GM12878 (cell line): ENCODE data around the gene ZNF408. TPM values are rescaled to one million over a fixed set of nuclear protein-coding genes. Genes with fewer than 3 reads are reported as not detected.

ENCODE experiments used
- ATAC-seq: fragments of 200-7000 bp; cut with Tn5 transposase; 3 replicates; pipeline ENCODE4 v1.9.1; 2020; ENCODE audit warnings: mild to moderate bottlenecking, moderate library complexity
- BruUV-seq: library from RNA; stranded (reverse); fragments of 400-500 nt; replicated peaks from 2 replicates; lab custom pipeline; 2021; lab: Mats Ljungman, UMichigan
- CTCF ChIA-PET: fragments of 300-600 bp; sonication (Branson Sonifier 250); formaldehyde crosslinking; extraction: SDS; loops from one replicate; lab custom pipeline; 2021; ENCODE audit warnings: inconsistent platforms; lab: Yijun Ruan, JAX
- POLR2A ChIA-PET: fragments of 350-600 bp; formaldehyde crosslinking; extraction: SDS; loops from one replicate; lab custom pipeline; 2021; ENCODE audit warnings: inconsistent platforms; lab: Charles Lee
- RAD21 ChIA-PET: fragments of 300-600 bp; sonication (Branson Sonifier 250); formaldehyde crosslinking; loops from one replicate; lab custom pipeline; 2023; ENCODE audit warnings: antibody characterized with exemption; ENCODE audit not compliant: unreplicated experiment; lab: Charles Lee
- SMC1A ChIA-PET: fragments of 300-600 bp; sonication (Branson Sonifier 250); formaldehyde crosslinking; loops from one replicate; lab custom pipeline; 2023; ENCODE audit not compliant: unreplicated experiment, uncharacterized antibody; lab: Charles Lee
- DNase-seq: peaks from one replicate; pipeline ENCODE4 v3.0.0-alpha.2; 2011; ENCODE audit warnings: low read depth, low spot score
- FAIRE-seq: peaks from 3 replicates; lab custom pipeline; 2011; peaks lifted over from hg19 to GRCh38; lab: Jason Lieb, UNC
- H2AFZ ChIP-seq: 2 replicates; pipeline ENCODE4 v1.6.0; 2011; ENCODE audit warnings: low read depth, low read length, control low read depth; ENCODE audit not compliant: control insufficient read depth
- H3K27ac ChIP-seq: 2 replicates; pipeline ENCODE4 v1.5.1; 2011; ENCODE audit warnings: control low read depth; ENCODE audit not compliant: control insufficient read depth, insufficient read depth
- H3K27me3 ChIP-seq, 2 experiments: replicated peaks in 1 of 2; 2 replicates each; pipeline versions ENCODE4 v1.6.0 to v1.6.1; 2011; ENCODE audit warnings: low read length in 1 of 2; ENCODE audit not compliant: control insufficient read depth in 2 of 2, insufficient read depth in 2 of 2
- H3K36me3 ChIP-seq, 2 experiments: 2 replicates each; pipeline ENCODE4 v1.5.1; 2011; ENCODE audit warnings: low read length in 1 of 2; ENCODE audit not compliant: control insufficient read depth in 2 of 2, insufficient read depth in 2 of 2
- H3K4me1 ChIP-seq: 2 replicates; pipeline ENCODE4 v1.6.1; 2011; ENCODE audit warnings: mild to moderate bottlenecking, low read length, moderate library complexity, mixed read lengths; ENCODE audit not compliant: control insufficient read depth, insufficient read depth
- H3K4me2 ChIP-seq: 2 replicates; pipeline ENCODE4 v1.6.0; 2011; ENCODE audit warnings: control low read depth; ENCODE audit not compliant: control insufficient read depth, insufficient read depth
- H3K4me3 ChIP-seq: fragments of 200-600 bp; sonication (generic); 2 replicates; pipeline ENCODE4 v1.5.1; 2016
- H3K79me2 ChIP-seq: 2 replicates; pipeline ENCODE4 v1.6.0; 2011; ENCODE audit warnings: low read length; ENCODE audit not compliant: control insufficient read depth, insufficient read depth
- H3K9ac ChIP-seq: 2 replicates; pipeline ENCODE4 v1.8.0; 2011; ENCODE audit warnings: low read length, control low read depth, mixed read lengths; ENCODE audit not compliant: control insufficient read depth, insufficient read depth
- H3K9me3 ChIP-seq: replicated peaks from 3 replicates; pipeline ENCODE4 v1.5.1; 2011; ENCODE audit warnings: mild to moderate bottlenecking, low read length; ENCODE audit not compliant: control insufficient read depth, insufficient read depth
- H4K20me1 ChIP-seq: 2 replicates; pipeline ENCODE4 v1.6.0; 2011; ENCODE audit not compliant: control insufficient read depth, insufficient read depth
- BCL11A ChIP-seq: IDR thresholded peaks from 2 replicates; pipeline ENCODE4 v1.6.1; 2011; ENCODE audit warnings: low read depth, low read length
- GATAD2B ChIP-seq: fragments of 450-650 bp; conservative IDR thresholded peaks from 2 replicates; pipeline ENCODE4 v1.6.1; 2017; ENCODE audit warnings: low read depth, mild to moderate bottlenecking, moderate library complexity
- HCFC1 ChIP-seq: fragments of 150-350 bp; IDR thresholded peaks from 2 replicates; pipeline ENCODE4 v1.6.1; 2014; ENCODE audit warnings: low read length
- MEF2A ChIP-seq: IDR thresholded peaks from 2 replicates; pipeline ENCODE4 v1.6.1; 2011; ENCODE audit warnings: low read depth, mild to moderate bottlenecking, low read length, moderate library complexity; ENCODE audit not compliant: insufficient read depth
- NRF1 ChIP-seq: conservative IDR thresholded peaks from 2 replicates; pipeline ENCODE4 v1.6.1; 2011; ENCODE audit warnings: mild to moderate bottlenecking, low read depth, low read length, improper control_type of control experiment
- RAD51 ChIP-seq: fragments of 450-650 bp; IDR thresholded peaks from 2 replicates; pipeline ENCODE4 v1.6.1; 2016; ENCODE audit warnings: moderate library complexity, mild to moderate bottlenecking, inconsistent platforms
- ZSCAN29 ChIP-seq: fragments of 450-650 bp; IDR thresholded peaks from 2 replicates; pipeline ENCODE4 v1.6.1; 2017; ENCODE audit warnings: mild to moderate bottlenecking, moderate library complexity
- WGBS: methylation state at CpG from one replicate; pipeline ENCODE4 v1.1.6; 2016; ENCODE audit warnings: low lambda C conversion rate; ENCODE audit not compliant: insufficient replicate concordance, insufficient coverage; ENCODE audit errors: missing lambda C conversion rate; 5-methylcytosine and 5-hydroxymethylcytosine counted together
- in situ Hi-C: fragments of 300-500 bp; cut with MboI; formaldehyde crosslinking; loops from 9 replicates; pipeline ENCODE4 v1.14.3; 2018; ENCODE audit warnings: mixed read lengths
- intact Hi-C: fragments of 100-400 bp; cut with micrococcal nuclease; formaldehyde crosslinking; loops from one replicate; pipeline ENCODE4 v1.14.2; 2022; ENCODE audit not compliant: unreplicated experiment
- polyA plus RNA-seq, 11 experiments: library from polyadenylated mRNA; depleted of rRNA in 4 of 11; unstranded in 6 of 11; stranded (reverse) in 5 of 11; fragments of >200 nt; fragmentation: Nextera tagmentation in 4 of 11; fragmentation: Illumina TruSeq in 1 of 11; extraction: Ambion mirVana in 4 of 11; extraction: Trizol in 1 of 11; gene quantifications; 1 replicate in 1 of 11; 2 replicates in 10 of 11; pipeline versions ENCODE4 v1.2.1 to v1.2.3, GENCODE V29; 2011 to 2016; ENCODE audit warnings: inconsistent platforms in 2 of 11, missing spikeins in 2 of 11, low read depth in 1 of 11
- total RNA-seq, 4 experiments: library from RNA; depleted of rRNA in 3 of 4; stranded (reverse); fragments of >200 nt in 3 of 4; fragmentation: Illumina TruSeq in 1 of 4; extraction: Trizol in 1 of 4; gene quantifications; 2 replicates each; pipeline versions ENCODE4 v1.2.1 to v1.2.3, GENCODE V29; 2013 to 2021
- TF ChIP-seq, protein P1 (sequence below): fragments of 450-650 bp; IDR thresholded peaks from 2 replicates; pipeline ENCODE4 v1.6.1; 2017; ENCODE audit warnings: mild to moderate bottlenecking, moderate library complexity
- TF ChIP-seq, protein P2 (sequence below): fragments of 150-350 bp; IDR thresholded peaks from 2 replicates; pipeline ENCODE4 v1.6.1; 2014; ENCODE audit warnings: mild to moderate bottlenecking, low read depth, low read length

The ZNF408 gene
- total and polyA plus RNA-seq, 10 of the 15 experiments (the other 5 are each of a cell fraction or from before 2014, with no cell fraction given), result 0.19 to 11.3 (median 7.2) TPM

DNA sequence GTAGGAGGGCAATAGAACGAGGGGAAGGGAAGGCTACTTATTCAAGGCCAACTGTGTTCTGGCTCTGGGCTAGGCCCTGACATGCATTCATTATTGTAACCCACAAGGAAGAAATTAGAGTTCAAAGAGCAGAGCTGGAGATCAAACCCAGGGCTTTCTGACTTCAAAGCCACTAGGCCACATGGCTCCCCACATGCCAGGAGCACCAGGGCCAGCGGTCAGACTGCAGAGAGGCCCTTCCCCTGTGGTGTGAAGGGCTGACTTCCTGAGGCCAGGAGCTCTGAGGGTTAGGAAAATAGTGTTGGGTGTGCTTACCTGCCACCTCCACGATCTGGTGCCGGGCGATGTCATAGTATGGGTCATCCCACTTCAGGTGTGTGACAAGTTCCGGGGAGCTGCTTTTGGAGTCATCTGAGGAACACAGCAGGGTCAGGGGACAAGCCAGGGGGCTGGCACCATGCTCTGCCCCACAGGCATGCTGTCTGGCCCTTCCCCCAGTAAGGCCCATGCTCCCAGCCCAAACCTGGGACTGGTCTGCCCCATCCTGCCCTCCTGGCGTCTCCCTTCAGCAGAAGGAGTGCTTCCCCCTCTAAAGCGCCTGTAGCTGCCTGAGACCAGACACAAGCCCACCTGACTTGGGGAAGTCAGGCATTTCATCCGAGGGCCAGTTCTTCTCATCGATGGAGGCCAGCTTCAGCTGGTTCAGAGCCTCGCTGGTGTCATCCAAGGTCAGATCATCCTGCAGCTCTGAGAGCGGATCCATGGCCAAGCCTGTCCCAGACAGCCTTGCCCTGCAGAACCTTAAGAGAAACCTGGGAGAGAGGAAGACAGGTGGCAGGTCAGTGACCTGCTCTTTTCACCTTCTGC is 5.3 kb upstream of the ZNF408 start (continued):
- TF ChIP-seq, protein P1, sequence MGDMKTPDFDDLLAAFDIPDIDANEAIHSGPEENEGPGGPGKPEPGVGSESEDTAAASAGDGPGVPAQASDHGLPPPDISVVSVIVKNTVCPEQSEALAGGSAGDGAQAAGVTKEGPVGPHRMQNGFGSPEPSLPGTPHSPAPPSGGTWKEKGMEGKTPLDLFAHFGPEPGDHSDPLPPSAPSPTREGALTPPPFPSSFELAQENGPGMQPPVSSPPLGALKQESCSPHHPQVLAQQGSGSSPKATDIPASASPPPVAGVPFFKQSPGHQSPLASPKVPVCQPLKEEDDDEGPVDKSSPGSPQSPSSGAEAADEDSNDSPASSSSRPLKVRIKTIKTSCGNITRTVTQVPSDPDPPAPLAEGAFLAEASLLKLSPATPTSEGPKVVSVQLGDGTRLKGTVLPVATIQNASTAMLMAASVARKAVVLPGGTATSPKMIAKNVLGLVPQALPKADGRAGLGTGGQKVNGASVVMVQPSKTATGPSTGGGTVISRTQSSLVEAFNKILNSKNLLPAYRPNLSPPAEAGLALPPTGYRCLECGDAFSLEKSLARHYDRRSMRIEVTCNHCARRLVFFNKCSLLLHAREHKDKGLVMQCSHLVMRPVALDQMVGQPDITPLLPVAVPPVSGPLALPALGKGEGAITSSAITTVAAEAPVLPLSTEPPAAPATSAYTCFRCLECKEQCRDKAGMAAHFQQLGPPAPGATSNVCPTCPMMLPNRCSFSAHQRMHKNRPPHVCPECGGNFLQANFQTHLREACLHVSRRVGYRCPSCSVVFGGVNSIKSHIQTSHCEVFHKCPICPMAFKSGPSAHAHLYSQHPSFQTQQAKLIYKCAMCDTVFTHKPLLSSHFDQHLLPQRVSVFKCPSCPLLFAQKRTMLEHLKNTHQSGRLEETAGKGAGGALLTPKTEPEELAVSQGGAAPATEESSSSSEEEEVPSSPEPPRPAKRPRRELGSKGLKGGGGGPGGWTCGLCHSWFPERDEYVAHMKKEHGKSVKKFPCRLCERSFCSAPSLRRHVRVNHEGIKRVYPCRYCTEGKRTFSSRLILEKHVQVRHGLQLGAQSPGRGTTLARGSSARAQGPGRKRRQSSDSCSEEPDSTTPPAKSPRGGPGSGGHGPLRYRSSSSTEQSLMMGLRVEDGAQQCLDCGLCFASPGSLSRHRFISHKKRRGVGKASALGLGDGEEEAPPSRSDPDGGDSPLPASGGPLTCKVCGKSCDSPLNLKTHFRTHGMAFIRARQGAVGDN, result no peak
- TF ChIP-seq HCFC1, result no peak
- TF ChIP-seq ZSCAN29, result no peak
- TF ChIP-seq, all 136 proteins: peak for 0

DNA sequence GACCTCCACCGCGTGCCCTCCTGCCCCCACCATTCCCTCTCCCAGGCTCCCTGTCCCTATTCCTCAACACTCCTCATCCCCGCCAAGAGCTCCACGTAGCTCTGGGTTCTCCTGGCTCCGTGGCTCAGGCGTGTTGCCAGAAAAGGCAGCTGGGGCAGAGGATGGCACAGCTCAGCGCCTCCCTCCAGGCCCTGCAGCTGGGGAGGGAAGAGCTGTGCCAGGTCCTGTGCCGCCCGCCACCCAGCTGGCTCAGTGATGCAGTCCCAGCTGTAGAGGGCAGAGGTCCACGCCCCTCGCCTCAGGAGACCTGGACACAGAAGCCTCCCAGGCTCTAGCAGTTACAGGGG is 4.6 kb upstream of the ZNF408 start:
- no peak for FAIRE-seq
- ChIA-PET RAD21 (no interaction called here), SMC1A (interaction anchor here (0.8 kb wide), 1 partner anchor 12 kb away, joined by 3 read pairs; no protein-coding TSS in a partner anchor), POLR2A (no interaction called here), CTCF (no interaction called here)
- Histone ChIP-seq H3K27ac (no peak overlapping the region), H3K79me2 (peaks cover 13% of the 10 kb centered on the region), H3K4me3 (no peak overlapping the region), H4K20me1 (no peaks in the 10 kb centered on the region), H3K9ac (no peak overlapping the region), H3K4me2 (no peak overlapping the region), H3K27me3 (no peaks in the 10 kb centered on the region), H3K36me3 (peaks cover 5 to 10% of the 10 kb centered on the region in 2 experiments; a peak in 3 of 4 replicates)
- no TSS peak for BruUV-seq
- DNase-seq, result no peak
- TF ChIP-seq BCL11A, result no peak
- TF ChIP-seq NRF1, result no peak
- no peak for TF ChIP-seq RAD51
- TF ChIP-seq GATAD2B, result no peak
- TF ChIP-seq MEF2A, result no peak
- TF ChIP-seq, protein P2, sequence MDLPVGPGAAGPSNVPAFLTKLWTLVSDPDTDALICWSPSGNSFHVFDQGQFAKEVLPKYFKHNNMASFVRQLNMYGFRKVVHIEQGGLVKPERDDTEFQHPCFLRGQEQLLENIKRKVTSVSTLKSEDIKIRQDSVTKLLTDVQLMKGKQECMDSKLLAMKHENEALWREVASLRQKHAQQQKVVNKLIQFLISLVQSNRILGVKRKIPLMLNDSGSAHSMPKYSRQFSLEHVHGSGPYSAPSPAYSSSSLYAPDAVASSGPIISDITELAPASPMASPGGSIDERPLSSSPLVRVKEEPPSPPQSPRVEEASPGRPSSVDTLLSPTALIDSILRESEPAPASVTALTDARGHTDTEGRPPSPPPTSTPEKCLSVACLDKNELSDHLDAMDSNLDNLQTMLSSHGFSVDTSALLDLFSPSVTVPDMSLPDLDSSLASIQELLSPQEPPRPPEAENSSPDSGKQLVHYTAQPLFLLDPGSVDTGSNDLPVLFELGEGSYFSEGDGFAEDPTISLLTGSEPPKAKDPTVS, result no peak
- TF ChIP-seq, all 136 proteins: peak for 0
- H2AFZ ChIP-seq, result no peak overlapping the region
- in situ Hi-C loops (no loop called here), intact Hi-C loops (no loop called here)
- 97% methylated on average over 11 of the region's 11 CpGs for whole genome bisulfite sequencing
- H3K4me1 ChIP-seq, result no peaks in the 10 kb centered on the region
- no peak for ATAC-seq
- no peaks in the 10 kb centered on the region for H3K9me3 ChIP-seq
